ENCODE measurements around the gene MX2. TPM values are rescaled to one million over a fixed set of nuclear protein-coding genes. Genes with fewer than 3 reads are reported as not detected.
A peak's percentile ranks its signal among the peaks of the same experiment; 100 is the strongest.

The MX2 gene
- total and polyA plus RNA-seq, 9 donors, result 0.72 to 3.2 (median 1.4) TPM

DNA sequence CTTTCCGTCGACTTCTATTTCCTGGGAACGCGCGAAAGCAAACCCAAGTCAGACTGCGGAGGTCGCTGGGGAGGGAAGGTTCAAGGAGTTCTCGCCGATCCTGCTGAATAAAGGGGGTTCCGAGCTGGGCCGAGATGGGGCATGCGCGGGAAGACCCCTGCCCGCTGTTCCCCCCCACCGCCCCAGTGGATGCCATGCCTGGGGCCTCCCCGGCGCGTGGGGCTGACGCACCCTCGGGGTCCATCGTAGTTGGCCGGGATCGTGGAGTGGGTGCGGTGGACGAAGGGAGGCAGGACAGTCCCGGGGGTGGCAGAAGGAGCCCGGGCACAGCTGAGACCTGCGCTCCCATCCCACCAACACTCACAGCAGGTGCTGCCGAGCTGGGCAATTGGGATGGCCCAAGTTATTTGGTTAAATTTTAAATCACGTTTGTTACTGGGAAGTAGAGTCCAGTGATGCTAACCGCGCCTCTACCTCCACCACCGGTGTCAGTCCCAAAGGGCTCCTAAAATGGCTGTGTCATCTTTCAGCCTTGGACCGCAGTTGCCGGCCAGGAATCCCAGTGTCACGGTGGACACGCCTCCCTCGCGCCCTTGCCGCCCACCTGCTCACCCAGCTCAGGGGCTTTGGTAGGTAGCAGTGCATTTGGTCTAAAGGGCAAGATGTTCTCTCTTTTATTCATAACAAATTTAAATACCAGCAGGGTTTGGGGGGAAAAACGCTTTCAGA lies 65.0 kb downstream of the MX2 start:
- DNase-seq, result no peak
- Histone ChIP-seq H3K27me3 (ENCODE audit: control insufficient read depth, insufficient read depth, low read length) (peaks cover 18% of the 10 kb centered on the region), H3K4me1 (ENCODE audit: control insufficient read depth, insufficient read depth, low read length) (peaks cover 33% of the 10 kb centered on the region), H3K36me3 (ENCODE audit: control insufficient read depth, insufficient read depth, low read length) (peaks cover 30% of the 10 kb centered on the region), H3K9me3 (replicated peaks; ENCODE audit: control insufficient read depth, low read depth, low read length) (no peaks in the 10 kb centered on the region), H3K4me3 (ENCODE audit: low read length) (peak overlapping the region; percentile 91), H3K27ac (ENCODE audit: low read length) (peak overlapping the region; percentile 85)
- 2% methylated on average over 15 of the region's 41 CpGs for WGBS (ENCODE audit: insufficient coverage)

DNA sequence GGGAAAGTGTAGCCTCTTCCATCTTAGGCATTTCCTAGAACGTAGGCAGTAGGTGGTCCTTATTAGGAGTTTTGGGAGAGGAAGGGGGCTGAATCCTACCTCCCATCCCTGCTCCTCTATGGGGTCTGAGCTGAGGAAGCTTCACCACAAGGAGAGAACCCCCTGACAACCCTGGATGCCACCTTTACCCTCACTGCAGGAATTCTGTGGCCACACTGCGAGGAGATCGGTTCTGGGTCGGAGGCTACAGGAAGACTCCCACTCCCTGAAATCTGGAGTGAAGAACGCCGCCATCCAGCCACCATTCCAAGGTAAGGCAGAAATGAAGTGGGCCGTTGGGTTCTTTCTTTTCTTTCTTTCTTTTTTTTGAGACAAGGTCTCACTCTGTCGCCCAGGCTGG lies 65.7 kb downstream of the MX2 start:
- Histone ChIP-seq H3K36me3 (ENCODE audit: control insufficient read depth, insufficient read depth, low read length) (peaks cover 37% of the 10 kb centered on the region), H3K27ac (ENCODE audit: low read length) (no peak overlapping the region)

DNA sequence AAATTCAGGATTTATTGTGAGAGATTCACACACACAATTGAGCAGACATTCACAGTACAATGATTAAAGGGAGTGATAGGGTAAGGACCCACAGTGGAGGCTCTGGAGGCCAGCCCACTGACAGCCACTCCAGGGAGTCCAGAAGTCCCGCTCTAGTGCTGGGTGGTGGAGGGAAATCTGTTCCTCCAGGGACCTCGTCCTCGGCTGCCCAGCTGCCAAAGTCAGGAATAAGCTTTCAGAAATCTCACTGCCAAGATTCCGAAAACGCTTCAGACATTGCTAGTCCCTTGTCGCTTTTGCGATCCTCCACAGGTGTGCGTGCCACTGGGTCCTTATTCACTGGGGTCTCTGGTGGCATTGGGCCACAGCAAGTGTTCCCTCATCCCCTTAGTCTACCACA lies 66.5 kb downstream of the MX2 start:
- Histone ChIP-seq H3K4me3 (ENCODE audit: low read length) (no peak overlapping the region), H3K27me3 (ENCODE audit: control insufficient read depth, insufficient read depth, low read length) (peaks cover 18% of the 10 kb centered on the region), H3K4me1 (ENCODE audit: control insufficient read depth, insufficient read depth, low read length) (peaks cover 29% of the 10 kb centered on the region), H3K9me3 (replicated peaks; ENCODE audit: control insufficient read depth, low read depth, low read length) (no peaks in the 10 kb centered on the region), H3K36me3 (ENCODE audit: control insufficient read depth, insufficient read depth, low read length) (peaks cover 44% of the 10 kb centered on the region), H3K27ac (ENCODE audit: low read length) (no peak overlapping the region)
- DNase-seq, result no peak
- WGBS (ENCODE audit: insufficient coverage), result 77% methylated on average over 8 of the region's 8 CpGs

More for the DNA sequence above, 65.7 kb downstream of the MX2 start:
- DNase-seq, result no peak
- peaks cover 29% of the 10 kb centered on the region for H3K4me1 ChIP-seq (ENCODE audit: control insufficient read depth, insufficient read depth, low read length)
- H3K4me3 ChIP-seq (ENCODE audit: low read length), result peak overlapping the region; percentile 91
- WGBS (ENCODE audit: insufficient coverage), result 97% methylated on average over 5 of the region's 8 CpGs
- H3K27me3 ChIP-seq (ENCODE audit: control insufficient read depth, insufficient read depth, low read length), result peaks cover 18% of the 10 kb centered on the region
- no peaks in the 10 kb centered on the region for H3K9me3 ChIP-seq (replicated peaks; ENCODE audit: control insufficient read depth, low read depth, low read length)

GRCh38 chr21:41428847-41429246 lies 67.0 kb downstream of the MX2 start:
- peaks cover 18% of the 10 kb centered on the region for H3K27me3 ChIP-seq (ENCODE audit: control insufficient read depth, insufficient read depth, low read length)
- no peak overlapping the region for H3K27ac ChIP-seq (ENCODE audit: low read length)
- H3K9me3 ChIP-seq (replicated peaks; ENCODE audit: control insufficient read depth, low read depth, low read length), result no peaks in the 10 kb centered on the region
- WGBS (ENCODE audit: insufficient coverage), result 78% methylated on average over 4 of the region's 6 CpGs
- DNase-seq, result no peak
- no peak overlapping the region for H3K4me3 ChIP-seq (ENCODE audit: low read length)
- peaks cover 29% of the 10 kb centered on the region for H3K4me1 ChIP-seq (ENCODE audit: control insufficient read depth, insufficient read depth, low read length)
- H3K36me3 ChIP-seq (ENCODE audit: control insufficient read depth, insufficient read depth, low read length), result peaks cover 49% of the 10 kb centered on the region

GRCh38 chr21:41429305-41429704 lies 67.5 kb downstream of the MX2 start:
- no peak for DNase-seq
- H3K4me1 ChIP-seq (ENCODE audit: control insufficient read depth, insufficient read depth, low read length), result peaks cover 29% of the 10 kb centered on the region
- no peaks in the 10 kb centered on the region for H3K9me3 ChIP-seq (replicated peaks; ENCODE audit: control insufficient read depth, low read depth, low read length)
- peaks cover 52% of the 10 kb centered on the region for H3K36me3 ChIP-seq (ENCODE audit: control insufficient read depth, insufficient read depth, low read length)
- no peak overlapping the region for H3K27ac ChIP-seq (ENCODE audit: low read length)
- no CpG with 5 or more reads among the region's 3 CpGs for WGBS (ENCODE audit: insufficient coverage)
- no peak overlapping the region for H3K4me3 ChIP-seq (ENCODE audit: low read length)
- peaks cover 18% of the 10 kb centered on the region for H3K27me3 ChIP-seq (ENCODE audit: control insufficient read depth, insufficient read depth, low read length)

DNA sequence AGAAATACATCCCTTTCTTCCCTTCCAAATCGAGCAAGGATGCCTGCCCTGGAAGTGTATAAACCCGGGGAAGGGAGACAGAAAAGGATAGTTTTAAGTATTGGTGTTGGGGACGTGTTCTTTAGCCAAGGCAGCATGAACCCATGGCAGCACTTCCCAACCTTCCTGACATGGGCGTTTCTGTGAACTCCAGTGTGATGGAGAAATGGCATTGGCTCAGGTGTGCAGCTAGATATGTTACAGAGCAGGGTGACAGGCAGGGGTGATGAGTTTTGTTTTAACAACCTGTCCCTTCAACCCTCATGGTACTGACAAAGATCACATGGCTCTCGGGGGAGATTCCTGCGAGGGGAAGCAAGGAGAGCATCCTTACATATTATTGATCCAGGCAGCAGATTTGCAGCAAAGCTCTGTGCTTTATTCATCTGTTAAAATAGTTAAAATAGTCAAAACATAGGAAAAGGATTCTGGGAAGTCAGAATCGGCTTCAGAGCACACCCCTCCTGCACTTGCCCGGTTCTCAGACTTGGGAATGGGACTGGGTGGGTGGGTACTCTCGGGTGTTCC lies 68.2 kb downstream of the MX2 start:
- H3K9me3 ChIP-seq (replicated peaks; ENCODE audit: control insufficient read depth, low read depth, low read length), result no peaks in the 10 kb centered on the region
- H3K36me3 ChIP-seq (ENCODE audit: control insufficient read depth, insufficient read depth, low read length), result peaks cover 52% of the 10 kb centered on the region
- H3K27me3 ChIP-seq (ENCODE audit: control insufficient read depth, insufficient read depth, low read length), result peaks cover 18% of the 10 kb centered on the region
- peaks cover 29% of the 10 kb centered on the region for H3K4me1 ChIP-seq (ENCODE audit: control insufficient read depth, insufficient read depth, low read length)
- WGBS (ENCODE audit: insufficient coverage), result 75% methylated on average over 1 of the region's 9 CpGs
- no peak overlapping the region for H3K27ac ChIP-seq (ENCODE audit: low read length)
- DNase-seq, result no peak
- H3K4me3 ChIP-seq (ENCODE audit: low read length), result no peak overlapping the region

GRCh38 chr21:41431788-41432548 lies 70.1 kb downstream of the MX2 start:
- H3K36me3 ChIP-seq (ENCODE audit: control insufficient read depth, insufficient read depth, low read length), result peaks cover 70% of the 10 kb centered on the region
- H3K4me1 ChIP-seq (ENCODE audit: control insufficient read depth, insufficient read depth, low read length), result peaks cover 21% of the 10 kb centered on the region

GRCh38 chr21:41432562-41433460 lies 71.0 kb downstream of the MX2 start:
- no peak for DNase-seq
- H3K36me3 ChIP-seq (ENCODE audit: control insufficient read depth, insufficient read depth, low read length), result peaks cover 73% of the 10 kb centered on the region
- 100% methylated on average over 1 of the region's 10 CpGs for WGBS (ENCODE audit: insufficient coverage)

More at GRCh38 chr21:41431788-41432548, 70.1 kb downstream of the MX2 start:
- H3K9me3 ChIP-seq (replicated peaks; ENCODE audit: control insufficient read depth, low read depth, low read length), result no peaks in the 10 kb centered on the region
- peaks cover 7% of the 10 kb centered on the region for H3K27me3 ChIP-seq (ENCODE audit: control insufficient read depth, insufficient read depth, low read length)
- no peak for DNase-seq
- 77% methylated on average over 10 of the region's 16 CpGs for WGBS (ENCODE audit: insufficient coverage)
- H3K4me3 ChIP-seq (ENCODE audit: low read length), result no peak overlapping the region
- H3K27ac ChIP-seq (ENCODE audit: low read length), result no peak overlapping the region

DNA sequence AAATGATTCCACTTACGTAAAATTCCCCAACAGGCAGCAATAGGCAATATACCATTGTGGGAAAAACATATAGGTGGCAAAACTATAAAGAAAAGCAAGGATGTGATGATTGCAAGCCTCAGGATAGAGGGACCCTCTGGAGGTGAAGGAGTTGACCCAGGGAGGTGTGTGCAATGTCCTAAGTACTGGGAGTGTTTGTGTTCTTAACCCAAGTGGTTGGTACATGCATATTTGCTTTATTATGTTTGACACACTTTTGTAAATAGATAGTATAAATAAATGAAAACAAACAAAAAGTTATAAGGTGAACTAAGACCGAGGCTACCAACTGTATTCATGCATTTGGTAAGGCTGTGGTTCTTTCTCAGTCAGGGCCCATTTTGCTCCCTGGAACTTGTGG lies 71.7 kb downstream of the MX2 start:
- Histone ChIP-seq H3K4me1 (ENCODE audit: control insufficient read depth, insufficient read depth, low read length) (peaks cover 7% of the 10 kb centered on the region), H3K36me3 (ENCODE audit: control insufficient read depth, insufficient read depth, low read length) (peaks cover 73% of the 10 kb centered on the region), H3K27ac (ENCODE audit: low read length) (no peak overlapping the region), H3K27me3 (ENCODE audit: control insufficient read depth, insufficient read depth, low read length) (peaks cover 3% of the 10 kb centered on the region), H3K9me3 (replicated peaks; ENCODE audit: control insufficient read depth, low read depth, low read length) (no peaks in the 10 kb centered on the region), H3K4me3 (ENCODE audit: low read length) (no peak overlapping the region)
- no peak for DNase-seq
- no CpG with 5 or more reads among the region's 2 CpGs for WGBS (ENCODE audit: insufficient coverage)

More at GRCh38 chr21:41432562-41433460, 71.0 kb downstream of the MX2 start:
- Histone ChIP-seq H3K9me3 (replicated peaks; ENCODE audit: control insufficient read depth, low read depth, low read length) (no peaks in the 10 kb centered on the region), H3K4me1 (ENCODE audit: control insufficient read depth, insufficient read depth, low read length) (peaks cover 13% of the 10 kb centered on the region), H3K27ac (ENCODE audit: low read length) (no peak overlapping the region), H3K27me3 (ENCODE audit: control insufficient read depth, insufficient read depth, low read length) (peaks cover 3% of the 10 kb centered on the region), H3K4me3 (ENCODE audit: low read length) (no peak overlapping the region)

All from muscle of leg (tissue), 11 donors.